ENCODE results near the gene EZR. TPM values are rescaled to one million over a fixed set of nuclear protein-coding genes. Genes with fewer than 3 reads are reported as not detected.
A peak's percentile ranks its signal among the peaks of the same experiment; 100 is the strongest.

EZR gene
- total RNA-seq, 1 experiment from 2014 or later, result 95.6 TPM

DNA sequence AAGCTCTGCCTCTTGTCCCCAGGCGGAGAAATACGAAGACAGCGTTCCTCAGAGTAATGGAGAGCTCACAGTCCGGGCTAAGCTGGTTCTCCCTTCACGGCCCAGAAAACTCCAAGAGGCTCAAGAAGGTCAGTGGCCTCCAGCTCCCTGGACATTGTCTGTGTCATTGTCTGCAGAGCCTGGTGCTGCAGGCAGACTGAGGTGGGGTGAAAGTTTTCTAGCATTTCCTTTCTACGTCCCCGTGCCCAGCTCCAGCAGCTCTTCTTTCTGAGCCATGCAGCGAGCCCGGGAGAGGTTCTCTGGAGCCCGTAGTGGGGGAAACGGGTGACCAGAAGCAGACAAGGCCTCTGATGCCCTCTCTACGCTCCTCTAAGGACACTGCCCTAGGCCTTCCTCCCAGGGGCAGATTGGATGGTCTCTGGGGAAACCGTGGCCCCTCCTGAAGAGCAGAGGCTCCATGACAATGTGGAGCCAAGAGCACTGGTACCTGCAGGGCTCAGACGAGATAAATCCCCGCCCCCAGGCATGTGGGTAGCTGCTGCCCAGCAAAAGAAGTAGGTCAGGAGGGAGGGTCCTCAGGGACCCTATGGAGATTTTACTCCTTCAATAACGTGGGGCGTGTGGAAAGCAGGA is 58.4 kb downstream of the EZR start:
- DNase-seq (ENCODE audit: low read depth), result no peak

GRCh38 chr6:158759966-158760617 is 59.1 kb downstream of the EZR start:
- no peak for DNase-seq (ENCODE audit: low read depth)

GRCh38 chr6:158758941-158759479 is 60.2 kb downstream of the EZR start:
- no peak for DNase-seq (ENCODE audit: low read depth)

- DNase-seq (ENCODE audit: low read depth), result no peak
Observed at GRCh38 chr6:158758451-158758860, 60.7 kb downstream of the EZR start.

DNA sequence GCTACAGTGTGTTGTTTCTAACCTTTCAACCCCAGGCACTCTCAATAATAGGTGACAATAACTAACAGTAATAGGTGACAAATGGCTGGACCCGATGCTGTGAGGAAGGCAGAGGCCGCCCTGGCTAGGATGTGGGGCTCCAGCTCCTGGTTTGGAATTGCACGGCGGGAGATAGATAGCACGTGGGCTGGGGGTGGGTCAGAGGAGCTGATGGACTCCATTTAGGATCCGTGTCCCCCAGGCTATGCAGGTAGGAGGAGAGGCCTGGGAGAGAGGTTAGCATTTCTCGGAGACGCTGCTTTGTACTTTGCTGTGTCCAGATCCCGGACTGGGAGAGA is 61.4 kb downstream of the EZR start:
- DNase-seq (ENCODE audit: low read depth), result no peak

GRCh38 chr6:158756977-158757752 is 62.0 kb downstream of the EZR start:
- no peak for DNase-seq (ENCODE audit: low read depth)

GRCh38 chr6:158756126-158756525 is 63.0 kb downstream of the EZR start:
- no peak for DNase-seq (ENCODE audit: low read depth)

DNA sequence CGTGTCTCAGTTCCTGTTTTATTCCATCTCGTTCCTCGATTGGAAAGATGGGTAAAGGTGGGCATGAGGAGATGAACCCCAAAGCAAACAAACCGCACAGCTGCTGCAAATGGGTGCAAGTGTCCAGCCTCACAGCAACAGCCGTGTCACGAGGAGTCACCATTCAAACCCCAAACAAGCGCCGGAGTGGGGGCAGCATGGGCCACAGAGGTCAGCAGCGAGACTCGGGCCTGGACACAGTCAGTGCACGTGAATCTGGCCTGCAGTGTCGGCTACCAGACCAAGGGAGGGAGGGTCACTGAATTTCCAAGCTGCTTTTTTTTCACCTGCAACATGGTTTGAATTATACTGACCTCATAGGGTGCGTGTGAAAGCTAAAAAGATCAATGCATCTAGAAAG is 63.5 kb downstream of the EZR start:
- no peak for DNase-seq (ENCODE audit: low read depth)

DNA sequence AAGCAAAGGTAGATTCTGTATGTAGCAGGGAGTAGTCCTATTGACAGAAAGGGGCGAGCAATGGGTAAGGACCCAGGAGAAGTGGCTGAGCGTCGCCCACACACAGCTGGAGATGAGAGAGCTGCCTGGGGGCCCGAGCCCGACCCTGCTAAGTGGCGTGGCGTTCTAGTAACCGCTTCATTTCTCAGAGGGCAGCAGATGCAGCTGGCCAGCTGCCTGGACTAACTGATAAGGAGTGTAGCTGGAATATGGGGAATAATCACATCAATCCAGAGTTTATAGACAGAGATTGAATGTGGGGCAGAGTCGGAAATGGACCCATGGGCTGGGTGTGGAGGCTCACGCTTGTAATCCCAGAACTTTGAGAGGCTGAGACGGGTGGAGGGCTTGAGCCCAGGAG is 64.4 kb downstream of the EZR start:
- DNase-seq (ENCODE audit: low read depth), result no peak

GRCh38 chr6:158753811-158754210 is 65.4 kb downstream of the EZR start:
- no peak for DNase-seq (ENCODE audit: low read depth)

DNA sequence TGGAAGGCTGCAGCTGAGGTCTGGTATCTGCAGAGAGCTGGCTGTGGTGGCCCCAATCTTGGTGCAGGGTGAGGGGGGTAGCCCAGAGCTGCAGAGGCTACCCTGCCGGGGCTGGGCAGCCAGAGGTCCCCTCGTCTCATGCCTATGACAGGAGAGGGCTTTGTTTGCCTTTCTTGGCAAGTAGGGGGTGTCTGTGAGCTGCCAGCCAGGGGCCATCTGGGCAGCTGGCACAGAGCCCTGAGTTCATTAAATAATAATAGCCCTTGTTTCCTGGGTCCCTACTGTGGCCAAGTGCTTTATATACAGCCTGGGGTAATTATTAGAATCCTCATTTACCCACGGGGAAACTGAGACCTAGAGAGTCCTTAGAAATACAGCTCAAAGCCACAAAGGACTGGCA is 66.6 kb downstream of the EZR start:
- DNase-seq (ENCODE audit: low read depth), result peak; percentile 33

DNA sequence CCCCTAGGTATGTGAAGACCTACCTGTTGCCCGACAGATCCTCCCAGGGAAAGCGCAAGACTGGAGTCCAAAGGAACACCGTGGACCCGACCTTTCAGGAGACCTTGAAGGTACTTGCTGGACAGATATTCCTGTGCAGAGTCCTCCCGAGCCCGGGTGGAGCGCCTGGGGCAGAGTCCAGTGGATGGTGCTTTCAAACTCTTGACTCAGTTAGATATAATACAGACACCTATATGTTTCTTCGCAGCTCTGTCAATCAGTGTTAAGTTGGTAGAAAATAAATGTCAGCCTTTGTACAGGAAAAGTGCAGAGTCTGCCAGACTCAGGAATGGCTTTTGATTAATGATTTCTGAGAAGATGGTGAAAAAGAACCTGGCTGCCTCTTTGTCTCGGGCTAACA is 67.2 kb downstream of the EZR start:
- no peak for DNase-seq (ENCODE audit: low read depth)

GRCh38 chr6:158751224-158751623 is 67.9 kb downstream of the EZR start:
- DNase-seq (ENCODE audit: low read depth), result no peak

DNA sequence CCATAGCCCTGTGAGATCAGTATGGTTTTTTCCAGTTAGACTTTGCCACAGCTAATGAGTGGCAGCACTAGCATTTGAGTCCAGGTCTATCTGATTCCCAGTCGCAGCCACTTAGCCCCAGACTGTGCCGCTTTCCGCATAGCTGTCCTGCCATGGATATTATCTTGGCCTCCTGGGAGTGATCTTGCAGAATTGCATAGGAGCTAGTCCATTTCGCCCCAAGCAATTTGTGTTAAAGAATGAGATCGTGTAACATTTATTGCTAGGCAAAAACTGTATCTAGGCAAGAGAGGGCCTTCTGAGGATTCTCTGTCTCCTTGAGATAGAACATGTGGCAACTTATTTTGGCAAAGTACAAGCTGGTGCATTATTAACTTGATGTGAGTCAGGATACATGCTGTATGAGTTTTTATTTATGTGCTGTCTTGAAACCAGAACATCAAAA is 74.2 kb downstream of the EZR start:
- peak; percentile 84 for DNase-seq (ENCODE audit: low read depth)

DNA sequence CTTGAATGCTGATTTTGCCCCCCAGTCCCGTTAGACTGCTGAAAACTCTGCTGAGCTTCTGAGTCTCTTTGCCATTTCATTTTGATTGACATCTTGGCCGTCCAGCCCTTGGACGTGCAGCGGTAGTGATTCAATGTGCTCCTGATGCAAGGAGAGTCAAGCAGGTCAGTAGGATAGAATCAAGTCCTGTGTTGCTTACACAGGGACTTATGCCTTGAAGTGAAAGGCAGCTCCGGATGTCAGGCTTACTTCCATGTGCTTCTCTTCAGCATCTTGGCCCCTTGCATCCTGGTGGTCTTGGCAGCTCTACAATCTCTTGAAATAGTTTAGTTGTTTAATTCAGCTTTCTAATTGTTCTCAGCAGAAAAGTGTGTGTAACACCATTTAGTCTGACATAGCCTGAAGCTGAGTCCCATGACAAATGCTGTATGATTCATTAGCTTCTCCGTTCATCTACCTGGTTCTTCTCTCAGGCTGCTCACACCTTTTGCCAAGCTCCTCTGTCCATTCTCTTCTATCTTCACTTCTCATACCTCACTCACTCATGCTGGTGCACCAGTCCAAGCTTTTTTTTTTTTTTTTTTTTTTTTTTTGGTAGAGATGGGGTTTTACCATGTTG is 76.0 kb downstream of the EZR start:
- no peak for DNase-seq (ENCODE audit: low read depth)

- no peak for DNase-seq (ENCODE audit: low read depth)
Observed at GRCh38 chr6:158739673-158740072, 79.5 kb downstream of the EZR start.

DNA sequence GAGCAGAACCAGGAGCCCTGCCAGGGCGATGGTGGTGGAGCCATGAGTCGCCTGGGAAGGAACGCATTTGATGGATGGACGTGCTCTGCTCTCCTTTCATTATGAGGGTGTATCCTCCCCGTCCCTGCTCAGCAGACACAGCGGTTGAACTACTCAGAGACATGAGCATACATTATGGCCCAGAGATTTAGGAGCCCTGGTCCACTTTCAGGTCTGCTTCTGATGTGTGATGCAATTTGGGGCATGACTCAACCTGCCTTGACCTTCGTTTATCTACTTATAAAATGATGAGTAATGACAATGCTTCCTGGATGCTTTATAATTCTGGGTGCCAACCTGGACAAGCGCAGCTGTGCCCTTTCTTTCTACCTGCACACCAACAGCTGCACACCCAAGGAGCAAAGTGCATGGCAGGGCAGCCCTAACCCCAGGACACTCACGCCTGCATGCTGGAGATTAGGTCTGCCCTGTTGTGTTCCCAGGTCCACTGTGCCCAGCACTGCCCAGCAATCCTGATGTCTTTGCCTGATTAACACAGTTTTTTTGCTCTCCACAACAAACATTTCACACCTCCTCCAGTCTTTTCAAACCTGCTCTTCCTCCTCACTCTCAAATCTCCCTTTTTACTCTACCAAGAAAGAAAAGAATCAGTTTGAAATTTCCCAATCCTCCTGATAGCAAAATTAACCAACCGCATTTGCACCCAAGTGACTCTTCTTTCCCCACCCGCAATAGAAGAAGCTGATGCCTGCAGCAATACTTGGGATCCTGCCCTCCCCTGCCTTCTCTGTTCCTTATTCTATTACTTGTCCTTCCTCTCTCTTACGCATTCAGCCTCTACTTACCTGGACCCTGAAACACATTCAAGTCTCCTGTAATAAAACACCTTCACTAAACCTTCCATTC is 81.2 kb downstream of the EZR start:
- peak; percentile 77 for DNase-seq (ENCODE audit: low read depth)

GRCh38 chr6:158737082-158737709 is 82.0 kb downstream of the EZR start:
- DNase-seq (ENCODE audit: low read depth), result no peak

DNA sequence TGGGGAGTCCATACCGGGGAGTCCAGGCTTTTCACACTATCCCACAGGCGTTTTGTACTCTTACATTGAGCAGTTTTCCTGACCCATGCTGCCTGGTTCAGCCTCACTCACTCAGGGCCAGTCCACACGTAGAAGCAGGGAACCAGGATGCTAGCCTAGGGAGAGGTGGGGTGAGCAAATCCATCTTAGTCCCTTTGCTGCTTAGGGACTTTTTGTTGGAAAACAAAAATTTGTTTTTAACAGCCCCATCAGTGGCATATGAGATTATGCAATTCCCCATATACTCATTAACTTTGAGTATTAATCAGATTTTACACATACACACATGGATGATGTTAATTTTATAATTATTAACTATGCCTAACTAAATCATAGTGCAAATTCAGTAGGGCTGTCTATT is 84.2 kb downstream of the EZR start:
- no peak for DNase-seq (ENCODE audit: low read depth)

GRCh38 chr6:158730541-158730907 is 88.6 kb downstream of the EZR start:
- DNase-seq (ENCODE audit: low read depth), result no peak

All from RPMI7951 (cell line).